ENCODE measurements around the gene NOVA2.

The NOVA2 gene

DNA sequence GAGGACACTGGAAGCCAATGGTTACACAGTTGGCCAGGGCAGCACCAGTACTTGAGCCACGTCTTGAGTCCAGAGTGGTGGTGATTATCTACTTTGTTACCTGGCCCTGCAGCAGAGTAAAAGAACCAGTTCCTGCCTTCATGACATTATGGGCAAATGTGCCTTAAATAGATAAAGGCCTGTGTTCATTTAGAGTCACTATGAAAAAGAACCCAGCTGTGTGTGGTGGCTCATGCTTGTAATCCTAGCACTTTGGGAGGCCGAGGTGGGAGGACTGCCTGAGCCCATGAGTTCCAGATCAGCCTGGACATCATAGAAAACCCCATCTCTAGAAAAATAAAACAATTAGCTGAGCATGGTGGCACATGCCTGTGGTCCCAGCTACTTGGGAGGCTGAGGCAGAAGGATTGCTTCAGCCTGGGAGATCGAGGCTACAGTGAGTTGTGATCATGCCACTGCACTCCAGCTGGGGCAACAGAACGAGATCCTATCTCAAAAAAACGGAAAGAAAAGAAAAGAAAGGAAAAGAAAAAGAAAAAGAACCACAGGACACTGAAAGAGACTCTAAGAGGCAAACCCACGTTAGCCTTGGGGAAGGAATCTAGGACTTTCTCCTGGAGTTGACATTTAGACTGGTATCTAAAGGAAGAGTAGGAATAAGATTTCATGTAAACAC is 84.3 kb downstream of the NOVA2 start:
- DNase-seq: no peak

DNA sequence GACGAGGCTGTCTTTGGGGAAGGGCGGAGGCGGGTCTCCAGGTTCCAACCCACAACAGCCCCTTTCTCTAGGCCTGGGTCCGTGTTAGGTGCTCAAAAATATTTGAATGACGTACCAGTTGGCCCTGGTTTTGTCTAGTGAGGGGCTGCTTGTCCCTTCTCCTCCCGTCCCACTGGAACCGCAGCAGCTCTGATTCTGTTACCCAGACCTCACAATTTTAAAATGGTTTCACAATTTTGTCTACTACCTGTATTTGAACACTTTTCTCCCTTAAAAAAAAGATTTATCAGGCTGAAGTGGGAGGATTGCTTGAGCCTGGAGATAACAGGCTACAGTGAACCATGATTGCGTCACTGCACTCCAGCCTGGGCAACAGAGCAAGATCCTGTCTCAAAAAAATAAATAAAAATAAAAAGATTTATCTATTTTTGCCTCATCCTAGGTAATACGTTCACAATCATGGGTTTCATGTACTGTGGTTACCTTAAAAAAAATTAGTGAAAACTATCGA is 86.4 kb downstream of the NOVA2 start:
- no peak for DNase-seq

DNA sequence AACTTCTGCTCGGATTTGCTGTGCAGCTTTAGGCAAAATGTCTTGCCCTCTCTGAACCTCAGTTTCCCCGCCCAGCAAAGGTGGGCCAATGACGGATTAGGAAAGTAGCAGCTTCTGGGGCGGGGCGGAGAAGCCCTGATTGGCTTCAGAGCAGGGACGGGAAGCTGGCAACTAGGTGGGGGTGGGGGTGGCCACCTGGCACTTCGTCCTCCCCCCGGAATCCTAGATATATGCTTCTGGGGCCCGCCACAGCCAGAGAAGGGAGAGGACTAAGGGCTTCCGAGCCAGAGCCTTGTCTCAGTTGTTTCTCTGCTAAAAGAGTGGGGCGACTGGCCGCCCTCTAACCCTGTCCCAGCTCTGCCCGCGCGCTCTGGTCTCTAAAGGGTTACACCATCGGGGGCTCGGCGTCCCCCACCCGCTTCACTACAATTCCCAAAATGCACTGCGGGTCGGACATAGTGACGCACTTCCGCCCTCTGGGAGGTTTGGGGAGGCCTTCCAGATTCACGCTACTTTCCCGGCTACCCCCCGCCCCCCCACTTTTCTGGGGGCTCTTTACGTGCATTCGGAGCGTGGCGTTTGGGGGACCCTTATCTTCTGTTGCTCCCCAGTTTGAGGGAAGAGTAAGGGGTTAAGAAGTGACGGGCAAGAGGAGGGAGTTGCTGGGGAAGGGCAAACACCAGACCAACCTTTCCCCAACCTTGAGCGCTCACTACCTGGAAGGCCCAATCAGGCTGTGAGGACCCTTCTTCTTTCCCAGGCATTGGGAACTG is 87.1 kb downstream of the NOVA2 start:
- DNase-seq: peak; percentile 74 to 76

DNA sequence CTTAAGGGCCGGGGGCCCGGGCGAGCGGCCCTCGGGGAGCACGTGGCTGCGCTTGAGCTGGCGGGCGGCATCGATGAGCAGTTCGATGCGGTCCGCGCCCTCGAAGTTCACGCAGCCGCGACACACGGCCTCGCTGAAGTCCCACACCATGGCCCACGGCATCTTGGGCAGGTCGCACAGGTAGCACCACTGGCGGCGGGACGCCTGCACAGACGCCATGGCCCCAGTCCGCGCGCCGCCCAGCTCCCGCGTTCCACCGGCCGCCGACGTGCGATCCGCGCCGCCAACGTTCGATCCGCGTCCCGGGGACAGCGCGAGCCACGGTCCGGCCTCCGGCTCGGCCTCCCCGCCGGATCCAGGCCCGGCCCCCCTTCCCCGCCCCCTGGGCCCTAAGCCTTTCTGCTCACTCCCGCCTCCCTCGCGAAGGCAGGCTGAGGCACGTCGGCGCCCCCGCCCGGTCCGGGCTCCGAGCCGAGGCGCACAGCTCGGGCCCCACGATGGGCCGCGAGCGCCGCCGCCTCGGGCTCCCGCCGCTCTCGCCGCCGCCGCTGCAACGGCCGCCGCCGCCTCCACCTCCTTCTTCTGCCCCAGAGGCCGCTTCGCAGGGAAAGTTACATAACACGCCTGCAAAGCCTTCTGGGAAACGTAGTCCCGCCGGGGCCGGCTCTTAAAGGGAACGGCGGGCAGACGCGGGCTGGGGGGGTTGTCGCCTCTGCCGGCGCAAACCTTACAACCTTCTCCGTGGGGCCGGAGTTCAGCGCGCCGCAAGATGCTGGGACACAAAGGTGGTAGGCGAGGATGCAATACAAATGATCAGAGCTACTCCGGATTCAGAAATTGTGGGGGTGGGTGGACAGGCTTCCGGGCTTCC is 87.9 kb downstream of the NOVA2 start, which contains the start of gene IRF2BP1:
Gene IRF2BP1 (minus strand): TSS at position 586 of the 871 bp plus-strand sequence. CDS start 367 bp downstream, at position 219.
- DNase-seq: peak; percentile 77 to 83

DNA sequence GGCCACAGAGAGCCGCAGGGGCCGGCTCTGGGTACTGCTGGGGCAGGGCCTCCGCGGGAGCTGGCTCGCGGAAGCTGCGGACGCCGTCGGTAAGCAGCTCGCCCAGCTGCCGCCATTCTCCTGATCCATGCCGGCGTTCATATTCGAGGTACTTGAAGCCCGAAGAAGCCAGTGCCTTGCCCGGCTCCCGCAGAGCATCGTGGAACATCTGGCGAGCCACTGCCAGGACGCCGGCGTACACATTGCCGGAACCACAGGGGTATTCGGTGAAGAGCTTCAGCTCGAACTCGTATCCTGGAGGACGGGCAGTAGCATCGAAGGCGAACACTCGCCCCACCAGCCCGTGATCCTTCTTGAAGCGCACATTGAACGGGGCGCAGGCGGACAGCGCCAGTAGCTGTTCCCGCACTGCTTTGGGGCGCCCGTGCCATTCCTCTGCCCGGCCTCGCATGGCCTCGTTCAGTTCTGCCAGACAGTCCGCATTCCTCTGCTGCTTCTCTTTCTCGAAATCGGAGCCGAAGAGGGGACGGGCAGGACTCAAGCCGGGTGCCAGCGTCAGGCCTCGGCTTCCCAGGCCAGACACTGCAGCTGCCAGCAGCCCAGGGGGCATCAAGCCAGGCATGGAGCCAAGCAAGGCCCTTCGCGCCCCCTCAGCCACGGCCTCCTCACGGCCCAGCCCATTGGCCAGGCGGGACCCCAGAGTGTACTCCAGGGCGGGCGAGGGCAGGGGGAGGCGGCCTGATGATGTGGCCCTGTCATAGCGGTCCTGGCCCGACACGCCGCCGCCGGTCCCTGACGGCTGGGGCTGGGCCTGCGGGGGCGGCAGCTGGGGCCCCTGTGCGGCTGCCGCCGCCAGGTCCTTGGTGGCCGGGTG is 88.7 kb downstream of the NOVA2 start:
- DNase-seq: no peak

DNA sequence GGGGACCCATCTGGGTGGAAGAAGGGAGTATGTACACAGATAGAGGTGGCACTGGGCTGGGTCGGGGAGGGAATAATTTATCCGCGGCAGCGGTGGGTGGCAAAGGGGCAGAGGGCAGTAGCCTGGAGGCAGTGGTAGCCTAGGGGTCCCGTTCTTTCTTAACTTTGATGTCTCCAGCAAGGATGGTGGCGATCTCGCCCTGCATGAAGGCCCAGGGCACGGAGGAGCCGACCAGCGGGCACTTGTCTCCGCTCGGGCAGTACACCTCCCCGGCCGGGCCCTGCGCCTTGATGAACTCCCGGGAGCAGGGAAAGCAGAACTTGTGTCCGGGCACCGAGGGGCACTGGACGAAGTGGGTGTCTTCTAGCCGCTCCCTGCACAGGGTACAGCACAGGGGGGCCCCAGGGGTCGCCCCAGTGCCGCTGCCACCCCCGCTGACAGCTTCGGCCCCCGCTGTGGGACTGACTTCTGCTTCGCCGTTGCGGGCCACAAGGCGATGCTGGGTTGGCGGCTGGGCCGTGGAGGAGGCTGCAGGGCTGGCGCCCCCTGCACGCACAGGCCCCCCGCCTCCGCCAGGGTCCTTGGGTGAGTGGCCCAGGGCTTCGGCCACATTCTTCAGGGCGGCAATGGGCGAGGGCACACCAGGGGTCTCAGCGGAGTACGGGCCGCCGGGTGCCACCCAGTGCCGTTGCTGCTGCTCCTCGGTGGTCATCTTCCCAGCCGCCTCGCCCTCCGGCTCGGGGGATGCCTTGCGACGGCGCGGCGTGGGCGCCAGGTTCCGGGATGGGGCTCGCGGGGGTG is 89.6 kb downstream of the NOVA2 start:
- DNase-seq: no peak
